Measurements from ENCODE around the gene FCRL1. TPM values are rescaled to one million over a fixed set of nuclear protein-coding genes. Genes with fewer than 3 reads are reported as not detected.

Gene FCRL1
- total RNA-seq, 1 experiment from 2014 or later: not detected

DNA sequence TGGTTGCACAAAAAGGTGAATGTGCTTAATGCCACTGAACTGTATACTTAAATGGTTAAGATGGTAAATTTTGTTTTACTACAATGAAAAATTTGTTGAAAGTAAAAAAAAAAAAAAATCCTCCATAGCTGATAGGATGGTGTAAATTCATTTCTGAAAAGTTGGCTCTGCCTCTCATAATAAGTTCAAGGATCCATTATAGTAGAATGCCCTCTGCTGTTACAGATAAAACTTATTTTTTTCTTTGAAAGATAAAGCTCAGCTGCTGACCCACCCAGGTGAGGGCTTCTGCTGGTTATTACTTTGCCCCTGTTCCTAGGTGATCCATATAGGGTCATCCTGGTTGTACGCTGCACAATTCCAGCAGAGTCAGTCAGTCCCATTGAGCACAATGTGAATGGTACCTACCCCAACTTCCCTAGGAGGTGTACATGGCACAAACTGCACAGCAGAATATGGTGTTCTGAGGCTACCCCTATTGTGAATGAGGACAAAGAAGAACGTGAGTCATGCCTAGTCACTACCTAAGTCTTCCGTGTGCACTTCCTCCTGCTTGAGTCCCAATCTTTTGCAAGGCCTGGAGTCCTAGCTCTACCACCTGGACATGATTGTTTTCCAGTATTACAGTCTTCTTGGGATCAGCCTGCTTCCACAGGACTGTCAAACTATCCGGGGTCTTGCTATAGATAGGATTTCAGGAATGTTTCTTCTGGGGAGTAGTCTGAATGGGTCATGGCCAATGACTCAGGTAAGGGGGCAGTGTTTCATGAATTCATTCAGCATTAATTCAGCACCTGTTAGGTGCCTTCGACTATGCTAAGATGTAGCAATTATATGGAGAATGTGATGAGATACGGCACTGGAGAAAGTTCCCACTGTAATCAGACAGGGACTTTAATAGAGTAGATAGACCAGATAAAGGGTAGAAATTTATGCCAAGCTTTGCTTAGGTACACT lies 42.5 kb upstream of the FCRL1 start:
- H4K5ac ChIP-seq (ENCODE audit: insufficient read length, low read depth, low read length): no peak overlapping the region
- no peak overlapping the region for H3K27ac ChIP-seq (ENCODE audit: insufficient read length, low read depth, low read length)
- no peak overlapping the region for H2AFZ ChIP-seq (ENCODE audit: low read length)
- Mint-ChIP-seq H3K27ac (no peak overlapping the region), H3K4me1 (no peaks in the 10 kb centered on the region), H3K9me3 (no peaks in the 10 kb centered on the region), H3K27me3 (ENCODE audit: low read depth) (no peaks in the 10 kb centered on the region; the same call in 1 of the 2 replicates), H3K4me3 (no peak overlapping the region), H3K36me3 (ENCODE audit: insufficient read depth in 1 of 3, low read depth in 3 of 3) (peaks cover 0 to 4% (median 0%) of the 10 kb centered on the region in 3 experiments; a peak in 1 of 7 replicates)
- no peak overlapping the region for H2BK12ac ChIP-seq (ENCODE audit: insufficient read length, low read depth, low read length)
- no peak overlapping the region for H3K23ac ChIP-seq (ENCODE audit: insufficient read length, low read depth, low read length)
- no peak overlapping the region for H4K91ac ChIP-seq (ENCODE audit: insufficient read length, low read depth, low read length)
- H3K14ac ChIP-seq (ENCODE audit: insufficient read depth, low read length): no peak overlapping the region
- H2AK5ac ChIP-seq (ENCODE audit: insufficient read length, low read length): no peak overlapping the region
- no peak overlapping the region for H3K18ac ChIP-seq (ENCODE audit: insufficient read length, low read depth, low read length)
- no peak overlapping the region for H2BK5ac ChIP-seq (ENCODE audit: insufficient read length, low read length)
- H4K20me1 ChIP-seq (ENCODE audit: control insufficient read depth, insufficient read depth, insufficient read length): no peaks in the 10 kb centered on the region
- H2BK20ac ChIP-seq (ENCODE audit: low read depth, low read length, poor library complexity, severe bottlenecking): no peak overlapping the region
- H3K4ac ChIP-seq (ENCODE audit: low read depth, low read length): no peak overlapping the region
- H3K27me3 ChIP-seq (ENCODE audit: insufficient read depth, low read length): no peaks in the 10 kb centered on the region
- no peaks in the 10 kb centered on the region for H3K79me2 ChIP-seq (ENCODE audit: insufficient read depth, low read length)
- no peaks in the 10 kb centered on the region for H3K4me1 ChIP-seq (ENCODE audit: insufficient read depth, low read length)
- TF ChIP-seq, protein P1, sequence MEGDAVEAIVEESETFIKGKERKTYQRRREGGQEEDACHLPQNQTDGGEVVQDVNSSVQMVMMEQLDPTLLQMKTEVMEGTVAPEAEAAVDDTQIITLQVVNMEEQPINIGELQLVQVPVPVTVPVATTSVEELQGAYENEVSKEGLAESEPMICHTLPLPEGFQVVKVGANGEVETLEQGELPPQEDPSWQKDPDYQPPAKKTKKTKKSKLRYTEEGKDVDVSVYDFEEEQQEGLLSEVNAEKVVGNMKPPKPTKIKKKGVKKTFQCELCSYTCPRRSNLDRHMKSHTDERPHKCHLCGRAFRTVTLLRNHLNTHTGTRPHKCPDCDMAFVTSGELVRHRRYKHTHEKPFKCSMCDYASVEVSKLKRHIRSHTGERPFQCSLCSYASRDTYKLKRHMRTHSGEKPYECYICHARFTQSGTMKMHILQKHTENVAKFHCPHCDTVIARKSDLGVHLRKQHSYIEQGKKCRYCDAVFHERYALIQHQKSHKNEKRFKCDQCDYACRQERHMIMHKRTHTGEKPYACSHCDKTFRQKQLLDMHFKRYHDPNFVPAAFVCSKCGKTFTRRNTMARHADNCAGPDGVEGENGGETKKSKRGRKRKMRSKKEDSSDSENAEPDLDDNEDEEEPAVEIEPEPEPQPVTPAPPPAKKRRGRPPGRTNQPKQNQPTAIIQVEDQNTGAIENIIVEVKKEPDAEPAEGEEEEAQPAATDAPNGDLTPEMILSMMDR (conservative IDR thresholded peaks at IDR 0.05): no peak
- no peak overlapping the region for H2BK120ac ChIP-seq (ENCODE audit: low read depth, low read length, poor library complexity, severe bottlenecking)
- no peak overlapping the region for H3K56ac ChIP-seq (ENCODE audit: insufficient read length, low read depth, low read length)
- no peaks in the 10 kb centered on the region for H3K79me1 ChIP-seq (ENCODE audit: insufficient read depth, low read depth, low read length, poor library complexity, severe bottlenecking)
- H3T11ph ChIP-seq (ENCODE audit: low read length): no peak overlapping the region
- no peak overlapping the region for H2BK15ac ChIP-seq (ENCODE audit: low read depth, low read length)
- H3K4me2 ChIP-seq (ENCODE audit: insufficient read depth, insufficient read length, low read length): no peak overlapping the region
- WGBS (ENCODE audit: extremely low coverage, insufficient read length, low lambda C conversion rate): no CpG with 5 or more reads among the region's 6 CpGs
- no peaks in the 10 kb centered on the region for H3K9me3 ChIP-seq (ENCODE audit: control insufficient read depth, low read depth, low read length)
- H4K8ac ChIP-seq (replicated peaks; ENCODE audit: insufficient read length, low read depth, low read length): no peak overlapping the region
- no peak for DNase-seq
- no peak overlapping the region for H3K9ac ChIP-seq (ENCODE audit: extremely low read depth, insufficient read length, low read length)
- no peaks in the 10 kb centered on the region for H3K23me2 ChIP-seq (ENCODE audit: insufficient read length, low read depth, low read length, poor library complexity, severe bottlenecking)

All from H9 (cell line).